MV-4-11 (cell line): ENCODE results near the gene ZNF329.
"Not testable (repeated sequence)": the region's sequence is repeated elsewhere in the genome, so short reads cannot be mapped to it uniquely, and the experiment has no call there.

Source experiments
- DNase-seq: peaks from one replicate; lab custom pipeline; 2025; lab: John Stamatoyannopoulos, UW

ZNF329 gene

GRCh38 chr19:58150328-58150921, at the start of gene ZNF329:
ZNF329 (minus strand) TSS chr19:58150789; CDS start chr19:58129503, 21,286 bp downstream.
- peak; percentile 57 for DNase-seq

- DNase-seq = peak; percentile 70
These were observed 46.5 kb upstream of the ZNF329 start for GRCh38 chr19:58196901-58197616.

- peak; percentile 88 for DNase-seq
These were observed 33.2 kb upstream of the ZNF329 start for GRCh38 chr19:58183817-58184215.

- DNase-seq = peak; percentile 90
These were observed 32.6 kb upstream of the ZNF329 start, which contains the start of gene ZNF274 for GRCh38 chr19:58182989-58183816. ZNF274 (plus strand) TSS chr19:58183061; CDS start chr19:58183966, 905 bp downstream.

GRCh38 chr19:58182577-58182988, 32.0 kb upstream of the ZNF329 start:
- DNase-seq = peak; percentile 92

GRCh38 chr19:58181902-58182576, 31.4 kb upstream of the ZNF329 start:
- DNase-seq = peak; percentile 82

- DNase-seq = no peak
These were observed 20.3 kb upstream of the ZNF329 start for GRCh38 chr19:58170860-58171259.

- DNase-seq = no peak
These were observed 16.2 kb upstream of the ZNF329 start for GRCh38 chr19:58166708-58167280.

- DNase-seq = no peak
These were observed 15.7 kb upstream of the ZNF329 start for GRCh38 chr19:58166268-58166667.

GRCh38 chr19:58157045-58157728, 6.6 kb upstream of the ZNF329 start:
- DNase-seq = no peak

- DNase-seq = peak; percentile 52
These were observed 4.4 kb upstream of the ZNF329 start for GRCh38 chr19:58154679-58155648.

- DNase-seq = no peak
These were observed 3.7 kb upstream of the ZNF329 start for GRCh38 chr19:58154287-58154678.

- DNase-seq = no peak
These were observed 2.8 kb upstream of the ZNF329 start for GRCh38 chr19:58153386-58153785.

GRCh38 chr19:58147475-58147874, 3.1 kb downstream of the ZNF329 start:
- DNase-seq = not testable (repeated sequence)

GRCh38 chr19:58145849-58146248, 4.7 kb downstream of the ZNF329 start:
- no peak for DNase-seq

GRCh38 chr19:58134244-58134643, 16.3 kb downstream of the ZNF329 start:
- DNase-seq = no peak

GRCh38 chr19:58129284-58129683, 21.3 kb downstream of the ZNF329 start:
- no peak for DNase-seq

- DNase-seq = no peak
These were observed 22.4 kb downstream of the ZNF329 start for GRCh38 chr19:58128041-58128685.

GRCh38 chr19:58123354-58123753, 27.2 kb downstream of the ZNF329 start:
- DNase-seq = no peak
